NCI-H1436 (cell line): Measurements from ENCODE around the gene AGK.

Experiments used
- DNase-seq: peaks from one replicate; lab custom pipeline; 2025; lab: John Stamatoyannopoulos, UW

AGK gene

GRCh38 chr7:141648276-141649114 is 97.3 kb downstream of the AGK start:
- no peak for DNase-seq

GRCh38 chr7:141649137-141649864 is 98.1 kb downstream of the AGK start:
- no peak for DNase-seq

- DNase-seq: peak; percentile 71
These were observed 98.8 kb downstream of the AGK start for GRCh38 chr7:141649865-141650634.

- no peak for DNase-seq
These were observed 100.2 kb downstream of the AGK start for GRCh38 chr7:141651417-141651816.

- DNase-seq: no peak
These were observed 101.5 kb downstream of the AGK start for GRCh38 chr7:141652691-141653090.

GRCh38 chr7:141654551-141654950 is 103.3 kb downstream of the AGK start:
- DNase-seq: peak; percentile 69

- DNase-seq: no peak
These were observed 108.3 kb downstream of the AGK start for GRCh38 chr7:141659501-141659900.

GRCh38 chr7:141660259-141660658 is 109.0 kb downstream of the AGK start:
- no peak for DNase-seq

- DNase-seq: no peak
These were observed 112.1 kb downstream of the AGK start for GRCh38 chr7:141663081-141663849.

GRCh38 chr7:141664450-141664849 is 113.2 kb downstream of the AGK start:
- no peak for DNase-seq

- DNase-seq: no peak
These were observed 114.2 kb downstream of the AGK start for GRCh38 chr7:141665208-141666035.

GRCh38 chr7:141666071-141666470 is 114.9 kb downstream of the AGK start:
- no peak for DNase-seq

- no peak for DNase-seq
These were observed 117.6 kb downstream of the AGK start for GRCh38 chr7:141668853-141669252.

GRCh38 chr7:141671705-141672496 is 120.7 kb downstream of the AGK start:
- DNase-seq: no peak

- DNase-seq: no peak
These were observed 122.1 kb downstream of the AGK start for GRCh38 chr7:141673346-141673745.

GRCh38 chr7:141674171-141674671 is 123.0 kb downstream of the AGK start:
- DNase-seq: no peak

- DNase-seq: no peak
These were observed 123.5 kb downstream of the AGK start for GRCh38 chr7:141674702-141675101.

- DNase-seq: no peak
These were observed 124.4 kb downstream of the AGK start for GRCh38 chr7:141675436-141676215.

- DNase-seq: no peak
These were observed 125.4 kb downstream of the AGK start for GRCh38 chr7:141676618-141677017.
